HepG2 (cell line): ENCODE results near the gene IFITM10. TPM values are rescaled to one million over a fixed set of nuclear protein-coding genes. Genes with fewer than 3 reads are reported as not detected.
"Not testable (repeated sequence)": the region's sequence is repeated elsewhere in the genome, so short reads cannot be mapped to it uniquely, and the experiment has no call there.

Source experiments
- ATAC-seq: fragments of 200-7000 bp; cut with Tn5 transposase; 3 replicates; pipeline ENCODE4 v1.9.1; 2020; ENCODE audit warnings: mild to moderate bottlenecking, moderate library complexity
- BruUV-seq: library from RNA; stranded (reverse); fragments of 400-500 nt; replicated peaks from 2 replicates; lab custom pipeline; 2021; lab: Mats Ljungman, UMichigan
- CTCF ChIA-PET: fragments of 300-600 bp; formaldehyde crosslinking; extraction: SDS; loops from one replicate; lab custom pipeline; 2021; ENCODE audit warnings: low total read pairs, inconsistent platforms, low intra/inter-chr PET ratio; lab: Yijun Ruan, JAX
- POLR2A ChIA-PET: fragments of 350-600 bp; sonication (Branson Sonifier 250); formaldehyde crosslinking; loops from one replicate; lab custom pipeline; 2020; ENCODE audit warnings: antibody characterized with exemption, inconsistent platforms; lab: Yijun Ruan, JAX
- DNase-seq: peaks from one replicate; pipeline ENCODE4 v3.0.0-alpha.2; 2015; ENCODE audit warnings: low spot score
- FAIRE-seq: peaks from 3 replicates; lab custom pipeline; 2011; peaks lifted over from hg19 to GRCh38; lab: Jason Lieb, UNC
- H2AFZ ChIP-seq: one replicate; pipeline ENCODE4 v1.6.1; 2011; ENCODE audit warnings: low read length, inconsistent platforms
- H3K27ac ChIP-seq: fragments of 300-600 bp; 3 replicates; pipeline ENCODE4 v1.8.0; 2011; ENCODE audit warnings: mixed run types, mild to moderate bottlenecking, mixed read lengths, low read length, inconsistent platforms; ENCODE audit not compliant: insufficient read depth; ENCODE audit errors: extremely low read length
- H3K27me3 ChIP-seq, 2 experiments: fragments of 200-600 bp in 1 of 2; 2 replicates in 1 of 2; 3 replicates in 1 of 2; pipeline versions ENCODE4 v1.6.0 to v1.8.0; 2011; ENCODE audit warnings: low read length in 2 of 2, mild to moderate bottlenecking in 2 of 2, moderate library complexity in 2 of 2, inconsistent platforms in 1 of 2; ENCODE audit not compliant: insufficient read depth in 2 of 2, control insufficient read depth in 1 of 2
- H3K36me3 ChIP-seq, 2 experiments: fragments of 200-600 bp in 1 of 2; replicated peaks in 1 of 2; 2 replicates in 1 of 2; 3 replicates in 1 of 2; pipeline versions ENCODE4 v1.5.1 to v1.8.0; 2011; ENCODE audit warnings: low read length in 2 of 2, inconsistent platforms in 1 of 2; ENCODE audit not compliant: insufficient read depth in 2 of 2, control insufficient read depth in 1 of 2
- H3K4me1 ChIP-seq: 2 replicates; pipeline ENCODE4 v1.5.1; 2012; ENCODE audit warnings: low read length, inconsistent platforms; ENCODE audit not compliant: insufficient read depth
- H3K4me2 ChIP-seq: 2 replicates; pipeline ENCODE4 v1.6.0; 2011; ENCODE audit warnings: low read depth, low read length, inconsistent platforms
- H3K4me3 ChIP-seq, 3 experiments: fragments of 200-600 bp in 1 of 3; sonication (generic), shearing (Covaris generic) in 1 of 3; replicated peaks in 1 of 3; 2 replicates each; pipeline ENCODE4 v1.5.1; 2011 to 2016; ENCODE audit warnings: low read length in 3 of 3, inconsistent platforms in 2 of 3, low read depth in 2 of 3, mild to moderate bottlenecking in 2 of 3, control low read depth in 1 of 3, mixed read lengths in 1 of 3; ENCODE audit not compliant: insufficient read depth in 1 of 3
- H3K79me2 ChIP-seq: one replicate; pipeline ENCODE4 v1.6.1; 2011; ENCODE audit warnings: low read length, inconsistent platforms; ENCODE audit not compliant: insufficient read depth
- H3K9ac ChIP-seq: 2 replicates; pipeline ENCODE4 v1.6.0; 2011; ENCODE audit warnings: mild to moderate bottlenecking, low read depth, low read length, inconsistent platforms; ENCODE audit not compliant: insufficient read depth
- H3K9me3 ChIP-seq: 2 replicates; pipeline ENCODE4 v1.5.1; 2012; ENCODE audit warnings: mild to moderate bottlenecking, low read length
- H4K20me1 ChIP-seq: 2 replicates; pipeline ENCODE4 v1.6.0; 2011; ENCODE audit warnings: inconsistent platforms, mild to moderate bottlenecking, low read length, moderate library complexity; ENCODE audit not compliant: insufficient read depth
- ZNF687 ChIP-seq: sonication (generic); formaldehyde crosslinking; IDR thresholded peaks from 2 replicates; pipeline ENCODE4 v1.5.1; 2020; ENCODE audit warnings: mild to moderate bottlenecking, missing genetic modification reagents, moderate library complexity
- WGBS: methylation state at CpG from one replicate; pipeline ENCODE4 v1.1.6; 2017; ENCODE audit warnings: low lambda C conversion rate; 5-methylcytosine and 5-hydroxymethylcytosine counted together
- in situ Hi-C: cut with HindIII; loops from 2 replicates; pipeline ENCODE4 v1.10.0; 2017; ENCODE audit warnings: low pct_unique_long_range_greater_than_20kb; ENCODE audit not compliant: extremely low pct_ligation_motif_present
- intact Hi-C: fragments of 100-400 bp; cut with micrococcal nuclease; formaldehyde crosslinking; loops from one replicate; pipeline ENCODE4 v1.10.0; 2022; ENCODE audit not compliant: unreplicated experiment
- polyA plus RNA-seq, 8 experiments: library from polyadenylated mRNA; depleted of rRNA in 3 of 8; stranded (reverse) in 7 of 8; unstranded in 1 of 8; fragments of >200 nt; fragmentation: Illumina TruSeq in 4 of 8; extraction: Trizol in 4 of 8; gene quantifications; 2 replicates each; pipeline versions ENCODE4 v1.2.1 to v1.2.3, GENCODE V29; 2011 to 2016; ENCODE audit warnings: low read depth in 4 of 8, missing spikeins in 1 of 8, mixed read lengths in 1 of 8; ENCODE audit not compliant: insufficient read depth in 1 of 8
- total RNA-seq, 5 experiments: library from RNA; depleted of rRNA; stranded (reverse); fragments of >200 nt; fragmentation: Illumina TruSeq; extraction: Trizol; gene quantifications; 2 replicates each; pipeline ENCODE4 v1.2.3, GENCODE V29; 2016; ENCODE audit warnings: low read depth in 1 of 5

IFITM10 gene
- total and polyA plus RNA-seq, 2 of the 13 experiments (the other 11 are each of a cell fraction or from before 2014, with no cell fraction given) = 0.09 to 0.13 TPM

GRCh38 chr11:1686220-1686619 lies 64.2 kb downstream of the IFITM10 start:
- DNase-seq, in situ Hi-C loops, H3K27ac ChIP-seq, H3K27me3 ChIP-seq, H2AFZ ChIP-seq, H3K36me3 ChIP-seq, BruUV-seq, H3K4me3 ChIP-seq, H3K9ac ChIP-seq, CTCF ChIA-PET, POLR2A ChIA-PET, H4K20me1 ChIP-seq, ATAC-seq, intact Hi-C loops, H3K4me2 ChIP-seq, FAIRE-seq, H3K79me2 ChIP-seq, H3K9me3 ChIP-seq: not testable (repeated sequence)
- 89% methylated on average over 12 of the region's 15 CpGs for WGBS
- peak; percentile 30 for TF ChIP-seq ZNF687 (CRISPR knock-in tag)
- H3K4me1 ChIP-seq = peaks cover 64% of the 10 kb centered on the region
